ENCODE measurements around the gene EHBP1L1.
"Not testable (repeated sequence)": the region's sequence is repeated elsewhere in the genome, so short reads cannot be mapped to it uniquely, and the experiment has no call there.

EHBP1L1 gene

GRCh38 chr11:65558002-65558929 lies 17.6 kb upstream of the EHBP1L1 start, which contains the start of gene LTBP3:
TSS of gene LTBP3 (minus strand) at chr11:65558359. CDS start at chr11:65557959, 400 bp downstream.
- peak within 1 kb of the TSS; percentile 43 for H3K4me3 ChIP-seq (ENCODE audit: low read depth, low read length)
- H3K9me3 ChIP-seq (ENCODE audit: control insufficient read depth, insufficient read depth, low read length) = no peaks in the 10 kb centered on the region
- H3K9ac ChIP-seq (ENCODE audit: low read depth, low read length) = no peak within 1 kb of the TSS
- no peaks in the 10 kb centered on the region for H3K4me1 ChIP-seq (ENCODE audit: control insufficient read depth, insufficient read depth, low read length)
- H3K27me3 ChIP-seq (ENCODE audit: control insufficient read depth, insufficient read depth, low read length) = peaks cover 54% of the 10 kb centered on the region
- no peaks in the 10 kb centered on the region for H3K36me3 ChIP-seq (ENCODE audit: control insufficient read depth, insufficient read depth, low read length)

- Histone ChIP-seq H3K4me1 (ENCODE audit: control insufficient read depth, insufficient read depth, low read length) (no peaks in the 10 kb centered on the region), H3K27me3 (ENCODE audit: control insufficient read depth, insufficient read depth, low read length) (peaks cover 52% of the 10 kb centered on the region), H3K9me3 (ENCODE audit: control insufficient read depth, insufficient read depth, low read length) (no peaks in the 10 kb centered on the region), H3K36me3 (ENCODE audit: control insufficient read depth, insufficient read depth, low read length) (no peaks in the 10 kb centered on the region), H3K9ac (ENCODE audit: low read depth, low read length) (no peak overlapping the region), H3K4me3 (ENCODE audit: low read depth, low read length) (peak overlapping the region; percentile 39)
Measured at GRCh38 chr11:65558930-65559509, 16.8 kb upstream of the EHBP1L1 start.

GRCh38 chr11:65559535-65559934 lies 16.3 kb upstream of the EHBP1L1 start:
- no peak overlapping the region for H3K4me3 ChIP-seq (ENCODE audit: low read depth, low read length)

GRCh38 chr11:65559951-65560537 lies 15.8 kb upstream of the EHBP1L1 start:
- H3K4me1 ChIP-seq (ENCODE audit: control insufficient read depth, insufficient read depth, low read length) = no peaks in the 10 kb centered on the region
- no peaks in the 10 kb centered on the region for H3K9me3 ChIP-seq (ENCODE audit: control insufficient read depth, insufficient read depth, low read length)
- H3K36me3 ChIP-seq (ENCODE audit: control insufficient read depth, insufficient read depth, low read length) = no peaks in the 10 kb centered on the region
- no peak overlapping the region for H3K9ac ChIP-seq (ENCODE audit: low read depth, low read length)
- H3K27me3 ChIP-seq (ENCODE audit: control insufficient read depth, insufficient read depth, low read length) = peaks cover 42% of the 10 kb centered on the region
- H3K4me3 ChIP-seq (ENCODE audit: low read depth, low read length) = no peak overlapping the region

More at GRCh38 chr11:65559535-65559934, 16.3 kb upstream of the EHBP1L1 start:
- Histone ChIP-seq H3K27me3 (ENCODE audit: control insufficient read depth, insufficient read depth, low read length) (peaks cover 47% of the 10 kb centered on the region), H3K9ac (ENCODE audit: low read depth, low read length) (no peak overlapping the region), H3K4me1 (ENCODE audit: control insufficient read depth, insufficient read depth, low read length) (no peaks in the 10 kb centered on the region), H3K36me3 (ENCODE audit: control insufficient read depth, insufficient read depth, low read length) (no peaks in the 10 kb centered on the region), H3K9me3 (ENCODE audit: control insufficient read depth, insufficient read depth, low read length) (no peaks in the 10 kb centered on the region)

DNA sequence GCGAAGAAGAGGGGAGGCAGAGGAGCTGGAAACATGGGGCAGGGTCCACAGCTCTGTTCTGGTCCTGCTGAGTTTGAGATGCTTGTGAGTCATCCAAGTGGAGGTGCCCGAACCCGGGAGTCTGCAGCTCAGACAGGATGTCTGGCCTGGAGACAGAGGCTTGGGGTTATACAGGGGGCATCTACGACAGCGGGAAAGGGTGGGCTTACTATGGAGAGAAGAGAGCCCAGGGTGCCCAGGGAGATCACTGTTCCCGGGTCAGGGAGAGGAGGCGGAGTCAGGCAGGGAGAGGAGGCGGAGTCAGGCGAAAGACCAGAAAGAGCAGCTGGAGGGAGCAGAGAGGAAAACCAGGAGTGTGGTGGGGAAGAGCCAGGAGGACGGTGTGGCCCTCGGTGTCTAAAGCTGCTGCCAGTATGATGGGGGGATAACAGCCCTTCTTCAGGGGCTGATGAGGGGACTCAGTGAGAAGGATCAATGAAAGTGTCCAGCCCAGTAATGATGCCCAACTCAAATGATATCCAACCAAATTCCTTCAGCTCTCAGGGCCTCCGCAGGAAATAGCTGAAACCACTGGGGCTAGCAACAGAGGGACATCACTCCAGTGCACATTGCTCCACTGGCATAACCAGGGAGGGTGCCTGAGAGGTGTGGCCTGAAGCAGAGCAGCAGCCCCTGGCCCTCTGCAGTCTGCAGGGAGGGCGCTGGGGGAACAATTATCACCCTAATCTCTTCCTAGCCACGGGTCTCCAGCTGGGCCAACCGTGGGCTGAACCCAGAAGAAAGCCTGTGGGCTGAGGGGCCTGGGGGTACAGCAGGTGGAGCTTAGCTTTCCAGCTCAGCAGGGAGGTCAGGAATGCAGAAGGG lies 15.1 kb upstream of the EHBP1L1 start:
- Histone ChIP-seq H3K36me3 (ENCODE audit: control insufficient read depth, insufficient read depth, low read length) (no peaks in the 10 kb centered on the region), H3K4me3 (ENCODE audit: low read depth, low read length) (no peak overlapping the region), H3K9ac (ENCODE audit: low read depth, low read length) (no peak overlapping the region), H3K4me1 (ENCODE audit: control insufficient read depth, insufficient read depth, low read length) (no peaks in the 10 kb centered on the region), H3K27me3 (ENCODE audit: control insufficient read depth, insufficient read depth, low read length) (peaks cover 36% of the 10 kb centered on the region), H3K9me3 (ENCODE audit: control insufficient read depth, insufficient read depth, low read length) (no peaks in the 10 kb centered on the region)

DNA sequence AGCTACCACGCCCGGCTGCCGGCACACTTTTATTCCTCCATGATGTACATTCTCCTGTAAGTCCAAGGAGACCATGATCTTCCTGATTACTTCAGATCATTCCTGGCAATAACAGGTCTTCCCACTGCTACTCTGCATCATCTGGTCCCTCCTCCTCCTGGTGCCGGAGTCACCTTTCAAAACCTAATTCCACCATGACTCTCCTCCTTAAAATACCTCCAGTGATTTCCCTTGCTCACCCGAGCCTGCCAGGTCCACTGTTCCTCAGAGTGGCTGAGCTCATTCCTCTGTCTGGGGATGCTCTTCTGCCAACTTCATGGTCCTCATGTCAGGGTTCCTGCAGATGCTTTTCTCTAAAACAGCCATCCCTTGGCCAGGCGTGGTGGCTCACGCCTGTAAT lies 13.8 kb upstream of the EHBP1L1 start:
- H3K27me3 ChIP-seq (ENCODE audit: control insufficient read depth, insufficient read depth, low read length) = peaks cover 25% of the 10 kb centered on the region
- H3K9me3 ChIP-seq (ENCODE audit: control insufficient read depth, insufficient read depth, low read length) = no peaks in the 10 kb centered on the region
- no peaks in the 10 kb centered on the region for H3K4me1 ChIP-seq (ENCODE audit: control insufficient read depth, insufficient read depth, low read length)
- H3K9ac ChIP-seq (ENCODE audit: low read depth, low read length) = no peak overlapping the region
- no peak overlapping the region for H3K4me3 ChIP-seq (ENCODE audit: low read depth, low read length)
- H3K36me3 ChIP-seq (ENCODE audit: control insufficient read depth, insufficient read depth, low read length) = no peaks in the 10 kb centered on the region

DNA sequence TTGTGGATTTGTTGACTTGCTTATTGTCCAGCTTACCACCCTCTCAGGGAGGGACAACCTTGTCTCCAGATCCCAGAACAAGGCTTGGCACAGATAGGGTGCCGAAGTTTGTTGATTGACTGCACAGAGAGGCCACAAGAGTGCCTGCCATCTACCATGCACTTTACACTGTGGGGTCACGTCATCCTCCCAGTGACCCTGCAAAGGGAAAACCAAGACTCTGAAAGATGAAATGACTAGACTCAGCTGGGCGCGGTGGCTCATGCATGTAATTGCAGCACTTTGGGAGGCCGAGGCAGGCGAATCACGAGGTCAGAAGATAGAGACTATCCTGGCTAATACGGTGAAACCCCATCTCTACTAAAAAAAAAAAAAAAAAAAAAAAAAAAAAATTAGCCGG lies 13.1 kb upstream of the EHBP1L1 start:
- Histone ChIP-seq H3K4me3 (ENCODE audit: low read depth, low read length) (no peak overlapping the region), H3K4me1 (ENCODE audit: control insufficient read depth, insufficient read depth, low read length) (no peaks in the 10 kb centered on the region), H3K36me3 (ENCODE audit: control insufficient read depth, insufficient read depth, low read length) (no peaks in the 10 kb centered on the region), H3K9ac (ENCODE audit: low read depth, low read length) (no peak overlapping the region), H3K9me3 (ENCODE audit: control insufficient read depth, insufficient read depth, low read length) (no peaks in the 10 kb centered on the region), H3K27me3 (ENCODE audit: control insufficient read depth, insufficient read depth, low read length) (peaks cover 20% of the 10 kb centered on the region)

GRCh38 chr11:65563601-65564000 lies 12.3 kb upstream of the EHBP1L1 start:
- Histone ChIP-seq H3K36me3 (ENCODE audit: control insufficient read depth, insufficient read depth, low read length) (no peaks in the 10 kb centered on the region), H3K27me3 (ENCODE audit: control insufficient read depth, insufficient read depth, low read length) (peaks cover 19% of the 10 kb centered on the region), H3K4me1 (ENCODE audit: control insufficient read depth, insufficient read depth, low read length) (no peaks in the 10 kb centered on the region), H3K4me3 (ENCODE audit: low read depth, low read length) (no peak overlapping the region), H3K9me3 (ENCODE audit: control insufficient read depth, insufficient read depth, low read length) (no peaks in the 10 kb centered on the region), H3K9ac (ENCODE audit: low read depth, low read length) (no peak overlapping the region)

GRCh38 chr11:65564879-65565559 lies 10.8 kb upstream of the EHBP1L1 start:
- H3K36me3 ChIP-seq (ENCODE audit: control insufficient read depth, insufficient read depth, low read length); H3K9me3 ChIP-seq (ENCODE audit: control insufficient read depth, insufficient read depth, low read length); H3K27me3 ChIP-seq (ENCODE audit: control insufficient read depth, insufficient read depth, low read length); H3K4me3 ChIP-seq (ENCODE audit: low read depth, low read length); H3K4me1 ChIP-seq (ENCODE audit: control insufficient read depth, insufficient read depth, low read length); H3K9ac ChIP-seq (ENCODE audit: low read depth, low read length): not testable (repeated sequence)

DNA sequence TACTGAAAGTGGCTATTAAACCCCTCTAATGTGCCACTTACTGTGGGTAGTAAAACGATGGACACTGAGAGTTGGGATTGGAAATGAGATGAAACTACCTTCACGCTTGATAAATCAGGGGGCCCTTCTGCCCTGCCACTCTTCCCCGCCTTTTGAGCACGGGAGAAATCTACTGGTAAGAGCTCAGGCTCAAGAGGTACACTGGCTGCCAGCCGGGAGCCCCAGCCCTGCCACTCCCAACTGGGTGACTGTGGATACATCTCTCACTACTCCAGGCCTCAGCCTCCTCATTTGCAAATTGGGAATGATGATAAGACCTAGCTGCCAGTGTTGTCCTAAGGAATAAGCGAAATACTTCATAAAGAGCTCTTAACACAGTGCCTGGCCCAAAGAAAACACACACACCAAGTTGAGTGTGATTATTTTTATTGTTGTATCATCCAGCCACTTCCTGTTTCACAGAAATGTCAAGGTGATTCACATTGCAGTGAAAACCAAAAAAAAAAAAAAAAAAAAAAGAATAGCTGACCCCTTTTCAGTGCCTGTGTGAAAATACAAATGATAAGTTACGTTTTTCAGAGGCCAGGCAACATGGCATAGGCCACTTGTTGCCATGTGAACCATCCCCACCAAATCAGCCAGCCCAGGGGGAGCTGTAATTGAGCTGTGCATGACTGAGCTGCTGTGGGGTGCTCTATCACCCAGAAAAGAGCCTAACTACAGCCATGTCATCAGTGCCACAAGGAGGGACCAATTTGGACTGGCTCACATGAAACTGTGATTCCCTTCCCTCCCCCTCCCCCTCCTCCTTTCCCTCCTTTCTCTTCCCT lies 10.0 kb upstream of the EHBP1L1 start:
- no peaks in the 10 kb centered on the region for H3K36me3 ChIP-seq (ENCODE audit: control insufficient read depth, insufficient read depth, low read length)
- H3K9me3 ChIP-seq (ENCODE audit: control insufficient read depth, insufficient read depth, low read length) = no peaks in the 10 kb centered on the region
- H3K4me1 ChIP-seq (ENCODE audit: control insufficient read depth, insufficient read depth, low read length) = peaks cover 2% of the 10 kb centered on the region
- no peak overlapping the region for H3K4me3 ChIP-seq (ENCODE audit: low read depth, low read length)
- no peak overlapping the region for H3K9ac ChIP-seq (ENCODE audit: low read depth, low read length)
- no peaks in the 10 kb centered on the region for H3K27me3 ChIP-seq (ENCODE audit: control insufficient read depth, insufficient read depth, low read length)

Data from iPS-15b (cell line).